ENCODE data around the gene DMRTA1. TPM values are rescaled to one million over a fixed set of nuclear protein-coding genes. Genes with fewer than 3 reads are reported as not detected.

Gene DMRTA1
- polyA plus RNA-seq, 1 donor (not counting 4 experiments of a cell fraction or from before 2014, with no cell fraction given) = 1.9 TPM

- no peak overlapping the region for H3K27ac ChIP-seq (ENCODE audit: control insufficient read depth, insufficient read depth, low read length)
- H3K36me3 ChIP-seq (ENCODE audit: control insufficient read depth in 2 of 2, extremely low read depth in 1 of 2, insufficient read depth in 2 of 2, low read length in 2 of 2) = no peaks in the 10 kb centered on the region
- dilution Hi-C loops (cut with MboI; ENCODE audit: extremely low pct_ligation_motif_present, low sequenced_read_pairs) = no loop called here
- H3K4me2 ChIP-seq (ENCODE audit: control insufficient read depth, extremely low read depth, insufficient read depth, low read depth, low read length) = no peak overlapping the region
- no peak overlapping the region for H3K4me3 ChIP-seq (ENCODE audit: control insufficient read depth in 2 of 3, extremely low read depth in 1 of 3, insufficient read depth in 2 of 3, low read depth in 1 of 3, low read length in 3 of 3)
- no peaks in the 10 kb centered on the region for H3K27me3 ChIP-seq (ENCODE audit: control insufficient read depth, extremely low read depth, insufficient read depth, low read length)
- no peaks in the 10 kb centered on the region for H4K20me1 ChIP-seq (ENCODE audit: control insufficient read depth, extremely low read depth, insufficient read depth, low read length)
- H3K9me3 ChIP-seq (ENCODE audit: control insufficient read depth, low read depth, low read length) = no peaks in the 10 kb centered on the region
- FAIRE-seq (no peak), DNase-seq (ENCODE audit: low read depth, low spot score) (no peak)
- H3K9me1 ChIP-seq (ENCODE audit: control insufficient read depth, extremely low read depth, insufficient read depth, low read length) = no peaks in the 10 kb centered on the region
- no peak overlapping the region for H3K9ac ChIP-seq (ENCODE audit: control insufficient read depth, extremely low read depth, insufficient read depth, low read length)
- no peak overlapping the region for H2AFZ ChIP-seq (ENCODE audit: control insufficient read depth, low read length)
- H3K4me1 ChIP-seq (ENCODE audit: control insufficient read depth, extremely low read depth, insufficient read depth, low read length) = no peaks in the 10 kb centered on the region
- no peak for TF ChIP-seq EZH2 (IDR thresholded peaks at IDR 0.05; ENCODE audit: low read length)
- TF ChIP-seq CTCF (optimal IDR thresholded peaks at IDR 0.05 in 1 of 3, IDR thresholded peaks at IDR 0.05 in 1 of 3, conservative IDR thresholded peaks at IDR 0.05 in 1 of 3; ENCODE audit: extremely low read depth in 1 of 3, insufficient read depth in 2 of 3, low read length in 3 of 3) = no peak
- H3K79me2 ChIP-seq (ENCODE audit: control insufficient read depth, insufficient read depth, low read length) = no peaks in the 10 kb centered on the region
Observed at GRCh38 chr9:22455181-22455580, 8.6 kb downstream of the DMRTA1 start.

GRCh38 chr9:22457448-22457847 lies 10.8 kb downstream of the DMRTA1 start:
- no peak overlapping the region for H3K4me2 ChIP-seq (ENCODE audit: control insufficient read depth, extremely low read depth, insufficient read depth, low read depth, low read length)
- no peak overlapping the region for H2AFZ ChIP-seq (ENCODE audit: control insufficient read depth, low read length)
- H4K20me1 ChIP-seq (ENCODE audit: control insufficient read depth, extremely low read depth, insufficient read depth, low read length) = no peaks in the 10 kb centered on the region
- no peaks in the 10 kb centered on the region for H3K4me1 ChIP-seq (ENCODE audit: control insufficient read depth, extremely low read depth, insufficient read depth, low read length)
- H3K4me3 ChIP-seq (ENCODE audit: control insufficient read depth in 2 of 3, extremely low read depth in 1 of 3, insufficient read depth in 2 of 3, low read depth in 1 of 3, low read length in 3 of 3) = no peak overlapping the region
- dilution Hi-C loops (cut with MboI; ENCODE audit: extremely low pct_ligation_motif_present, low sequenced_read_pairs) = no loop called here
- H3K9ac ChIP-seq (ENCODE audit: control insufficient read depth, extremely low read depth, insufficient read depth, low read length) = no peak overlapping the region
- TF ChIP-seq CTCF (optimal IDR thresholded peaks at IDR 0.05 in 1 of 3, IDR thresholded peaks at IDR 0.05 in 1 of 3, conservative IDR thresholded peaks at IDR 0.05 in 1 of 3; ENCODE audit: extremely low read depth in 1 of 3, insufficient read depth in 2 of 3, low read length in 3 of 3) (peak; percentile 26 to 49 (median 34)), EZH2 (IDR thresholded peaks at IDR 0.05; ENCODE audit: low read length) (no peak)
- FAIRE-seq (no peak), DNase-seq (ENCODE audit: low read depth, low spot score) (no peak)
- H3K27ac ChIP-seq (ENCODE audit: control insufficient read depth, insufficient read depth, low read length) = no peak overlapping the region
- no peaks in the 10 kb centered on the region for H3K9me3 ChIP-seq (ENCODE audit: control insufficient read depth, low read depth, low read length)
- no peaks in the 10 kb centered on the region for H3K36me3 ChIP-seq (ENCODE audit: control insufficient read depth in 2 of 2, extremely low read depth in 1 of 2, insufficient read depth in 2 of 2, low read length in 2 of 2)
- H3K9me1 ChIP-seq (ENCODE audit: control insufficient read depth, extremely low read depth, insufficient read depth, low read length) = no peaks in the 10 kb centered on the region
- no peaks in the 10 kb centered on the region for H3K27me3 ChIP-seq (ENCODE audit: control insufficient read depth, extremely low read depth, insufficient read depth, low read length)
- no peaks in the 10 kb centered on the region for H3K79me2 ChIP-seq (ENCODE audit: control insufficient read depth, insufficient read depth, low read length)
